ENCODE measurements around the gene SLC34A2.

SLC34A2 gene

DNA sequence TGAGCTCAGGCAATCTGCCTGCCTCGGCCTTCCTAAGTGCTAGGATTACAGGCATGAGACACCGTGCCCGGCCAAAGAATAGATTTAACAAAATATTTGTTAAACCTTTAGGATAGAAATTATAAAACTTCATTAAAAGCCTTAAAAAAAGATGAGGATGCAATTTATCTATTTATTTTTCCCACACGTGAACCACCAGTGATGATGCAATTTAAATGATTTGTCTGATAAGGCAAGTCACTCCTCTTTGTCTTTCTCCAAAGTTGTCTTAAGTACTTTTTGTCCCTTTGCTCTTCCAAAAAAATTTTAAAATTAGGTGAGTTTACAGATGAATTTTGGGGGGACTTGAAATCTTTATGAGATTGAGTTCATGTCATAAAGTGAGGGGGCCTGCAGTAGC is 58.2 kb downstream of the SLC34A2 start:
- FAIRE-seq (no peak), DNase-seq (ENCODE audit: insufficient read length, low spot score) (no peak)

DNA sequence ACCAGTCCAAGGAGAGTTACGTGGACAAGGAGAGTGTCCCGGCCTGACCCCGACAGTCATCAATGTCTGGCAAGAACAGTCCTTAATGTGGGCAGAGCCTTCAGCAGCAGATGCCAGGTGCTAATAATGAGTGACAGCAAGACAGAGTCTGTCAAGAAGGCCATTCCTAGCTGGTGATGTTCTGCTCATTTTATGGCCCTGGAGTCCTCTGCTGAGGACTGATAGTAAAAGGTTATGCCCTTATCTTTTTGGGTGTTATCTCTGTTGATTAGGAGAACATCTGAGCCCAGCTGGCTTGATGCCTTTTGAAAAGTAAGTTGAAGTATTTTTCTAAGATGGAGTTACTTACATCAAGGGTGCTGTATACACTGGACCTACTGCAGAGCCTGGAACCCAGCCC is 67.3 kb downstream of the SLC34A2 start:
- DNase-seq (ENCODE audit: insufficient read length, low spot score), result no peak
- FAIRE-seq, result no peak

DNA sequence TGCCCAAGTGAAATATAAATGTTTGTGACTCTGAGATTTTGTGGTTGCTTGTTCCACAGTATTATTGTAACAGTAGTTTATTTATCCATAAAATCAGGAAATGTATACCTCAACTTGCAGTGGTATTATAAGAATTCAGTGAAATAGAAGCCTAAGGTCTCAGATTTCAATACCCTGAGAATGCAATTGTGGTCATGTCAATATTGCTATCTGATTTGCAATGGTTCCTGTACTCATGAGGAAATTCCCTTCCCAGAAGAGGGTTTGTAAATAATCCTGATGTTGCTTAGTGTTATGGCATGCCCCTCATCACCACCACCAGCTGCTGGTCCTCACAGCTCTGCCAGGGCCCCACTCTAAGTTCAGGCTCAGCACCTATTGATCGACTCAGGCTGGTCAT is 67.8 kb downstream of the SLC34A2 start:
- FAIRE-seq (no peak), DNase-seq (ENCODE audit: insufficient read length, low spot score) (no peak)

DNA sequence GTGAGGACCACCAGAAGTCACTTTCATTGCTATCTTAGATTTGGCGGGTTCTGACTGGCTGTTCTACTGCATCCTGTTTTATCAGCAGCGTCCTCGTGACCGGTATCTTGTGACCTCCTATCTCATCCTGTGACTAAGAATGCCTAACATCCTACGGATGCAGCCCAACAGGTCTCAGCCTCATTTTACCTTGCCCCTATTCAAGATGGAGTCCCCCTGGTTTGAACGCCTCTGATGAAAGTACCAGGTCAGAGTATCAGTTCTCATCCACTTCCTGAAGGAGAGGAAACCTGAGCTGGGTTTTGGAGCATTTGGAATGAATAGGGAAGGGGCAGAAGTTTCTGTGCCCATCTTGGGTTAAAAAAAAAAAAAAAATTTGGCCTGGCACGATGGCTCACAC is 70.2 kb downstream of the SLC34A2 start:
- FAIRE-seq, result no peak
- DNase-seq (ENCODE audit: insufficient read length, low spot score), result no peak

DNA sequence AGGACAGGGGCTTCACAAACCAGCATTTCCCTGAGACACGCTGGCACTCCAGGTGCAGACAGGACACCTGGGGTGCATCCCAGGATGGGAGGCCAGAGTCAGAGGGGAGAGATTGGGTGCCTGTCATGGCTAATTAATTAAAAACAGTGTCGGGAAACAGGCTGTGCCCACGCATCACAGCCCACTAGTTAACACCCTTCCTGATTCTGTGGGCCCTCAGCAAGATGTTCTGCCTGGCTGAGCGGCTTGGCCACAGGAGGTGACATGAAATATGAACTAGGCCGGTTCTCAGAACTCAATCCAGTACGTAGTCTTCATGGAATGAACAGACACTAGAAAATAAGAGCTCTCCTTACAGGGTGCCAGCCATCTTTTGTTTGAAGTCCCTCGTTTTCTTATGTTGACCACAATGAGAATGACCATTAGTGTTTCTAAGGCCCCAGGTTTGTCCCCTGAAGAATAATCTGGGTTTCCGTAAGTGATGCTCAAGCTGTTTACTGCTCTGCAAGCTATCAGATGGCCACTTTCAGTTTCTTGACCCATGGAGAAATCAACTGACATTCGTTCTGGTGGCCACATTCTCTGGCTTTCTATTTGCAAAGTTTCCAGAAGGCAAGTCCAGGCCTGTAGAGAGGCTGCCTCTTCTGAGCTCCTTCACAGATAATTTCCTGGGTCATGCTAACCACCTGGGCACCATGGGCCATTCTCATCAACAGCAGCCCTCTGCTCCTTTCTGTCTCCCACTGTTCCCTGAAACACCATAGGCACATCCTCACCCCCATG is 72.3 kb downstream of the SLC34A2 start:
- peak; percentile 28 for FAIRE-seq

More for the DNA sequence above, 72.3 kb downstream of the SLC34A2 start:
- peak; percentile 15 for DNase-seq (ENCODE audit: insufficient read length, low spot score)
